B cell (primary cell): ENCODE results near the gene CDK4. TPM values are rescaled to one million over a fixed set of nuclear protein-coding genes. Genes with fewer than 3 reads are reported as not detected.

Experiments
- ATAC-seq: fragments of 200-7000 bp; cut with Tn5 transposase; one replicate; pipeline ENCODE4 v1.10.0; 2021; ENCODE audit warnings: low read depth, mild to moderate bottlenecking, moderate number of reproducible peaks, moderate library complexity
- CTCF ChIA-PET: fragments of 350-600 bp; sonication (Branson Sonifier 250); formaldehyde crosslinking; loops from one replicate; lab custom pipeline; 2021; ENCODE audit warnings: antibody characterized with exemption, inconsistent platforms; lab: Charles Lee
- POLR2A ChIA-PET: fragments of 350-600 bp; sonication (Branson Sonifier 250); formaldehyde crosslinking; loops from one replicate; lab custom pipeline; 2021; ENCODE audit warnings: antibody characterized with exemption; lab: Charles Lee
- DNase-seq: peaks from one replicate; pipeline ENCODE4 v3.0.0; 2013
- H2AFZ ChIP-seq: 2 replicates; pipeline ENCODE4 v1.6.1; 2012; ENCODE audit warnings: mild to moderate bottlenecking, low read depth, low read length; ENCODE audit not compliant: insufficient read depth, poor library complexity, severe bottlenecking
- H3K27ac ChIP-seq, 2 donors: 1 replicate in 1 of 2; 2 replicates in 1 of 2; pipeline ENCODE4 v1.5.1; 2012 to 2013; ENCODE audit warnings: low read length in 2 of 2, mild to moderate bottlenecking in 2 of 2, moderate library complexity in 1 of 2
- H3K27me3 ChIP-seq, 4 experiments: fragments of 200-600 bp in 1 of 4; sonication (generic) in 1 of 4; replicated peaks in 1 of 4; 1 replicate in 2 of 4; 2 replicates in 2 of 4; pipeline versions ENCODE4 v1.6.1 to v1.7.0; 2013 to 2016; ENCODE audit warnings: low read length in 3 of 4, mild to moderate bottlenecking in 2 of 4, mixed read lengths in 1 of 4, moderate library complexity in 1 of 4; ENCODE audit not compliant: insufficient read depth in 4 of 4, control insufficient read depth in 3 of 4; ENCODE audit errors: control extremely low read depth in 1 of 4
- H3K36me3 ChIP-seq, 2 experiments: replicated peaks in 1 of 2; 1 replicate in 1 of 2; 2 replicates in 1 of 2; pipeline versions ENCODE4 v1.6.1 to v1.7.1; 2013; ENCODE audit warnings: low read length in 1 of 2; ENCODE audit not compliant: insufficient read depth in 2 of 2, control insufficient read depth in 1 of 2; ENCODE audit errors: control extremely low read depth in 1 of 2, extremely low read depth in 1 of 2
- H3K4me1 ChIP-seq, 2 donors: fragments of 200-600 bp in 1 of 2; sonication (generic) in 1 of 2; 1 replicate in 1 of 2; 2 replicates in 1 of 2; pipeline versions ENCODE4 v1.5.1 to v1.6.1; 2013 to 2017; ENCODE audit warnings: low read length in 2 of 2; ENCODE audit not compliant: control insufficient read depth in 2 of 2, insufficient read depth in 2 of 2
- H3K4me2 ChIP-seq: replicated peaks from 2 replicates; pipeline ENCODE3; 2012; ENCODE audit warnings: mild to moderate bottlenecking, low read depth, low read length; ENCODE audit not compliant: poor library complexity, severe bottlenecking
- H3K4me3 ChIP-seq, 5 experiments: fragments of 200-600 bp in 1 of 5; sonication (generic) in 1 of 5; 1 replicate in 3 of 5; 2 replicates in 2 of 5; pipeline versions ENCODE4 v1.5.1 to v1.7.0; 2011 to 2016; ENCODE audit warnings: low read length in 4 of 5, mild to moderate bottlenecking in 4 of 5, low read depth in 2 of 5, control low read depth in 1 of 5, moderate library complexity in 1 of 5; ENCODE audit not compliant: insufficient read depth in 1 of 5; ENCODE audit errors: control extremely low read depth in 1 of 5, extremely low read depth in 1 of 5
- H3K79me2 ChIP-seq: fragments of 200-600 bp; sonication (generic); one replicate; pipeline ENCODE4 v1.6.0; 2016; ENCODE audit warnings: low read length; ENCODE audit not compliant: control insufficient read depth, insufficient read depth
- H3K9ac ChIP-seq: fragments of 200-600 bp; sonication (generic); 2 replicates; pipeline ENCODE4 v1.6.1; 2017; ENCODE audit warnings: mild to moderate bottlenecking, low read length, moderate library complexity
- H3K9me3 ChIP-seq, 3 donors: one replicate each; pipeline versions ENCODE4 v1.6.1 to v1.7.1; 2013; ENCODE audit warnings: low read length in 2 of 3; ENCODE audit not compliant: control insufficient read depth in 2 of 3, insufficient read depth in 1 of 3; ENCODE audit errors: control extremely low read depth in 1 of 3
- H4K20me1 ChIP-seq: 2 replicates; pipeline ENCODE4 v1.6.0; 2012; ENCODE audit warnings: mild to moderate bottlenecking, low read length; ENCODE audit not compliant: insufficient read depth, control insufficient read depth, poor library complexity, severe bottlenecking
- H3K27ac Mint-ChIP-seq: one replicate; pipeline ENCODE4 v1.8.0; 2021; ENCODE audit warnings: mixed read lengths
- H3K27me3 Mint-ChIP-seq: one replicate; pipeline ENCODE4 v1.8.0; 2021; ENCODE audit warnings: mixed read lengths
- H3K4me1 Mint-ChIP-seq: one replicate; pipeline ENCODE4 v1.8.0; 2021; ENCODE audit warnings: mixed read lengths
- H3K4me3 Mint-ChIP-seq: one replicate; pipeline ENCODE4 v1.8.0; 2021; ENCODE audit warnings: mixed read lengths
- H3K9me3 Mint-ChIP-seq: one replicate; pipeline ENCODE4 v1.8.0; 2022; ENCODE audit warnings: mixed read lengths; ENCODE audit not compliant: insufficient read depth
- CTCF ChIP-seq: fragments of 200-600 bp; IDR thresholded peaks from one replicate; pipeline ENCODE4 v1.8.0; 2022; ENCODE audit warnings: antibody characterized with exemption, mild to moderate bottlenecking
- EZH2 ChIP-seq: IDR thresholded peaks from 2 replicates; pipeline ENCODE4 v1.6.1; 2012; ENCODE audit warnings: borderline replicate concordance, low read depth, mild to moderate bottlenecking, moderate library complexity, low read length; ENCODE audit not compliant: insufficient read depth, poor library complexity, severe bottlenecking
- WGBS: methylation state at CpG from one replicate; pipeline ENCODE4 v1.1.5; 2013; ENCODE audit warnings: missing lambda C conversion rate; ENCODE audit not compliant: insufficient coverage; 5-methylcytosine and 5-hydroxymethylcytosine counted together
- intact Hi-C: fragments of 100-400 bp; cut with micrococcal nuclease; formaldehyde crosslinking; loops from one replicate; pipeline ENCODE4 v1.10.0; 2022
- polyA plus RNA-seq: library from polyadenylated mRNA; depleted of rRNA; stranded (reverse); fragments of >200 nt; gene quantifications from 2 replicates; pipeline ENCODE4 v1.2.3, GENCODE V29; 2012
- total RNA-seq, 2 donors: library from RNA; stranded (reverse); fragments of 120-200 nt in 1 of 2; gene quantifications; 1 replicate in 1 of 2; 2 replicates in 1 of 2; pipeline versions ENCODE4 v1.2.3 to v1.2.4, GENCODE V29; 2013 to 2022

Gene CDK4
- total and polyA plus RNA-seq, 2 donors (not counting 1 experiment from before 2014, with no cell fraction given) = 34.8 to 44.6 TPM

GRCh38 chr12:57772429-57773322 lies 20.6 kb upstream of the CDK4 start, which contains the start of gene EEF1AKMT3:
Gene EEF1AKMT3 (plus strand): TSS chr12:57772614. CDS start chr12:57772725, 111 bp downstream.
- peaks cover 10 to 20% of the 10 kb centered on the region in 2 donors for H3K4me1 ChIP-seq
- Mint-ChIP-seq H3K4me1 (peaks cover 14% of the 10 kb centered on the region), H3K9me3 (no peaks in the 10 kb centered on the region), H3K4me3 (peak within 1 kb of the TSS; percentile 96), H3K27ac (peak within 1 kb of the TSS; percentile 91), H3K27me3 (no peaks in the 10 kb centered on the region)
- H3K4me3 ChIP-seq = peak within 1 kb of the TSS; percentile 70 to 96 (median 91)
- no peak for DNase-seq
- H3K9ac ChIP-seq = peak within 1 kb of the TSS; percentile 93
- peak within 1 kb of the TSS; percentile 83 for H2AFZ ChIP-seq
- intact Hi-C loops = loop anchor here (1.0 kb wide), 3 partner anchors 10 to 75 kb away; partner anchors contain the start of genes CDK4 and TSFM
- no peaks in the 10 kb centered on the region for H3K36me3 ChIP-seq
- peak; percentile 18 for ATAC-seq
- no peaks in the 10 kb centered on the region for H3K9me3 ChIP-seq
- ChIA-PET POLR2A (interaction anchor here (0.7 to 1.3 kb wide), 3 partner anchors 14 to 1737 kb away, joined by 3 to 5 read pairs (median 3); no protein-coding TSS in a partner anchor), CTCF (interaction anchor here (0.6 to 1.8 kb wide), 6 partner anchors 11 to 131 kb away, joined by 3 to 9 read pairs (median 4); partner anchors contain the start of gene TSFM)
- 6% methylated on average over 64 of the region's 67 CpGs for WGBS
- no peaks in the 10 kb centered on the region for H3K79me2 ChIP-seq
- peak within 1 kb of the TSS; percentile 59 to 81 for H3K27ac ChIP-seq
- peaks cover 0 to 1% (median under 1%) of the 10 kb centered on the region in 4 experiments for H3K27me3 ChIP-seq
- H4K20me1 ChIP-seq = no peaks in the 10 kb centered on the region
- TF ChIP-seq EZH2 (no peak), CTCF (no peak)
- peak within 1 kb of the TSS; percentile 94 for H3K4me2 ChIP-seq
